Measurements from ENCODE around the gene ILF3. TPM values are rescaled to one million over a fixed set of nuclear protein-coding genes. Genes with fewer than 3 reads are reported as not detected.

ILF3 gene
- total and polyA plus RNA-seq, 10 of the 15 experiments (the other 5 are each of a cell fraction or from before 2014, with no cell fraction given) = 28.1 to 383 (median 176) TPM

DNA sequence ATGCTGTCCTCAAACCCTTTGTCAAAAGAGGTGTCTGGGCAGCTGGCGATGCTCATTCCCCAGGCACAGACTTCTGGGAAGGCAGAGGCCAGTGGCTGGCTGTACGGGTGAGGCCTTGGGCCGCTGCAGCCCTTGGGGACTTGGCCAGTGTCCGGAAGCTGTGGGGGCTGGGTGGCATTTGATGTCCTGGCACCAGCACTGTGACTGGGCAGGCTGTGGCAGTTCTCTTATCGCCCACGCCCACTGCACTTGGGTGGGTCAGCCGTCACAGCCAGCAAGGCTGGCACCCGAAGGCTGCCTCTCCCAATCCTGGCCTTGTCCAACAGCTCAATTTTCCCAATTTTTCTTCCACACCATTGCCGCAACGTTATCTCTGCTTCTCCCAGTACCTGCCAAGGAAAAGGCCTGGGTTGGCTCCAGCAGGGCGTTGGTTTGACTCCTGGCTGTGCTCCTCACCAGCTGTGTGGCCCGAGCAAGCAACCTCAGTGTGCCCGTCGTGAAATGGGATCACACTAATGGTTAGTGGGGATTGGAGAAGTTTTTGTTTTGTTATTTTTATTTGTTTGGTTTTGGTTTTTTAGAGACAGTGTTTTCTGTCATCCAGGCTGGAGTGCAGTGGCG, 41.5 kb upstream of the ILF3 start:
- in situ Hi-C loops (cut with MboI) (no loop called here), intact Hi-C loops (cut with micrococcal nuclease; ENCODE audit: unreplicated experiment) (no loop called here)
- ChIA-PET CTCF (interaction anchor here (0.8 to 2.0 kb wide), 6 partner anchors 10 to 41 kb away, joined by 3 to 11 read pairs (median 5); no protein-coding TSS in a partner anchor), RAD21 (ENCODE audit: unreplicated experiment) (no interaction called here), SMC1A (ENCODE audit: uncharacterized antibody, unreplicated experiment) (interaction anchor here (0.9 to 1.1 kb wide), 3 partner anchors 31 to 343 kb away, joined by 3 read pairs; no protein-coding TSS in a partner anchor), POLR2A (interaction anchor here (0.6 to 1.8 kb wide), 2 partner anchors 32 to 184 kb away, joined by 3 to 5 read pairs; no protein-coding TSS in a partner anchor)
- Histone ChIP-seq H3K9me3 (replicated peaks; ENCODE audit: control insufficient read depth, insufficient read depth, low read length) (no peaks in the 10 kb centered on the region; the same call in 2 of the 3 replicates), H3K9ac (ENCODE audit: control insufficient read depth, insufficient read depth, low read length) (no peak overlapping the region), H2AFZ (ENCODE audit: control insufficient read depth, low read depth, low read length) (no peak overlapping the region), H3K36me3 (ENCODE audit: control insufficient read depth in 2 of 2, insufficient read depth in 2 of 2, low read length in 1 of 2) (no peaks in the 10 kb centered on the region), H3K4me1 (ENCODE audit: control insufficient read depth, insufficient read depth, low read length) (no peaks in the 10 kb centered on the region), H3K4me2 (ENCODE audit: control insufficient read depth, insufficient read depth) (no peak overlapping the region), H4K20me1 (ENCODE audit: control insufficient read depth, insufficient read depth) (no peaks in the 10 kb centered on the region), H3K4me3 (no peak overlapping the region), H3K27me3 (replicated peaks in 1 of 2; ENCODE audit: control insufficient read depth in 2 of 2, insufficient read depth in 2 of 2, low read length in 1 of 2) (no peaks in the 10 kb centered on the region), H3K79me2 (ENCODE audit: control insufficient read depth, insufficient read depth, low read length) (no peaks in the 10 kb centered on the region; the same call in 1 of the 2 replicates), H3K27ac (ENCODE audit: control insufficient read depth, insufficient read depth) (no peak overlapping the region)
- no peak for FAIRE-seq
- TF ChIP-seq TCF3 (IDR thresholded peaks at IDR 0.05; ENCODE audit: borderline replicate concordance, insufficient read depth, low read depth, low read length) = no peak
- DNase-seq (ENCODE audit: low read depth, low spot score) = no peak
- no TSS peak for BruUV-seq (replicated peaks)
- no peak for ATAC-seq
- 94% methylated on average over 15 of the region's 15 CpGs for WGBS (ENCODE audit: insufficient coverage, insufficient replicate concordance, low lambda C conversion rate, missing lambda C conversion rate)

DNA sequence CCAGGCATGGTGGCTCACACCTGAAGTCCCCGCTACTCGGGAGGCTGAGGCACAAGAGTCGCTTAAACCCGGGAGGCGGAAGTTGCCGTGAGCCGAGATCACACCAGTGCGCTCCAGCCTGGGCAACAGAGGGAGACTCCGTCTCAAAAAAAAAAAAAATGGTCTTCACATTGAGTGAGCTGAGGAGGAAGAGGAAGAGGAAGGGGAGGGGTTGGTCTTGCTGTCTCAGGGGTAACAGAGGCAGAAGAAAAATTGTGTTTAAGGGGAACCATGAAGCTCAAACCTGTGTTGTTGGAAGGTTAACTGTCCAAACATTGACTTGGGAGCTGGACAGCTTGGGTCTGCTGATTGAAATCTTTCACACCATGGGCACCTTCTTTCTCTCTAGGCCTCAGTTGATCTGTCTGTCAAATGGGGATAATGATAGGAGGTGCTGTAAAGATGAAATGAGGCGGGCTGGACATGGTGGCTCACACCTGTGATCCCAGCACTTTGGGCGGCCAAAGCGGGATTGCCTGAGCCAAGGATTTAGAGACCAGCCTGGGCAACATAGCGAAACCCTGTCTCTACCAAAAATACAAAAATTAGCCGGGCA, 38.6 kb upstream of the ILF3 start:
- ChIA-PET POLR2A (interaction anchor here (0.6 to 1.2 kb wide), 3 partner anchors 11 to 20 kb away, joined by 3 to 5 read pairs (median 4); no protein-coding TSS in a partner anchor), CTCF (no interaction called here), SMC1A (ENCODE audit: uncharacterized antibody, unreplicated experiment) (interaction anchor here (1.0 to 1.6 kb wide), 2 partner anchors 28 to 35 kb away, joined by 4 to 6 read pairs; no protein-coding TSS in a partner anchor), RAD21 (ENCODE audit: unreplicated experiment) (no interaction called here)
- no peak for TF ChIP-seq BACH1 (IDR thresholded peaks at IDR 0.05; ENCODE audit: borderline replicate concordance)
- TF ChIP-seq IKZF2 (IDR thresholded peaks at IDR 0.05) = no peak
- TF ChIP-seq NBN (IDR thresholded peaks at IDR 0.05) = no peak
- no peak for TF ChIP-seq BRCA1 (IDR thresholded peaks at IDR 0.05; ENCODE audit: low read depth, low read length)
- no peak for TF ChIP-seq ZNF217 (IDR thresholded peaks at IDR 0.05)
- no peak for TF ChIP-seq RCOR1 (conservative IDR thresholded peaks at IDR 0.05; ENCODE audit: low read depth, low read length)
- Histone ChIP-seq H3K9me3 (replicated peaks; ENCODE audit: control insufficient read depth, insufficient read depth, low read length) (no peaks in the 10 kb centered on the region; the same call in 2 of the 3 replicates), H3K27me3 (replicated peaks in 1 of 2; ENCODE audit: control insufficient read depth in 2 of 2, insufficient read depth in 2 of 2, low read length in 1 of 2) (no peaks in the 10 kb centered on the region), H3K4me3 (no peak overlapping the region), H3K36me3 (ENCODE audit: control insufficient read depth in 2 of 2, insufficient read depth in 2 of 2, low read length in 1 of 2) (peaks cover 0 to under 1% of the 10 kb centered on the region in 2 experiments; a peak in 2 of 4 replicates), H3K27ac (ENCODE audit: control insufficient read depth, insufficient read depth) (no peak overlapping the region), H3K4me2 (ENCODE audit: control insufficient read depth, insufficient read depth) (no peak overlapping the region), H3K79me2 (ENCODE audit: control insufficient read depth, insufficient read depth, low read length) (no peaks in the 10 kb centered on the region; the same call in 1 of the 2 replicates), H2AFZ (ENCODE audit: control insufficient read depth, low read depth, low read length) (no peak overlapping the region), H3K4me1 (ENCODE audit: control insufficient read depth, insufficient read depth, low read length) (no peaks in the 10 kb centered on the region), H3K9ac (ENCODE audit: control insufficient read depth, insufficient read depth, low read length) (no peak overlapping the region), H4K20me1 (ENCODE audit: control insufficient read depth, insufficient read depth) (no peaks in the 10 kb centered on the region)
- ATAC-seq (no peak), FAIRE-seq (no peak), DNase-seq (ENCODE audit: low read depth, low spot score) (no peak)
- no TSS peak for BruUV-seq (replicated peaks)
- 94% methylated on average over 14 of the region's 14 CpGs for WGBS (ENCODE audit: insufficient coverage, insufficient replicate concordance, low lambda C conversion rate, missing lambda C conversion rate)
- in situ Hi-C loops (cut with MboI) (no loop called here), intact Hi-C loops (cut with micrococcal nuclease; ENCODE audit: unreplicated experiment) (no loop called here)
